Astrocyte of the cerebellum (primary cell): ENCODE results near the gene NOC2L.

Experiments used
- DNase-seq: peaks from one replicate; pipeline ENCODE4 v3.0.0-alpha.2; 2011; ENCODE audit warnings: low read depth
- H3K4me3 ChIP-seq: 2 replicates; pipeline ENCODE4 v1.5.1; 2011; ENCODE audit warnings: mild to moderate bottlenecking, low read depth, low read length, moderate library complexity
- in situ Hi-C: cut with HindIII; loops from 2 replicates; pipeline ENCODE4 v1.10.0; 2017; ENCODE audit warnings: low sequenced_read_pairs
- TF ChIP-seq, protein P1 (sequence below): IDR thresholded peaks from 2 replicates; pipeline ENCODE4 v1.5.1; 2012; ENCODE audit warnings: low read length, low read depth, moderate library complexity, mild to moderate bottlenecking; ENCODE audit errors: missing control alignments

The NOC2L gene

DNA sequence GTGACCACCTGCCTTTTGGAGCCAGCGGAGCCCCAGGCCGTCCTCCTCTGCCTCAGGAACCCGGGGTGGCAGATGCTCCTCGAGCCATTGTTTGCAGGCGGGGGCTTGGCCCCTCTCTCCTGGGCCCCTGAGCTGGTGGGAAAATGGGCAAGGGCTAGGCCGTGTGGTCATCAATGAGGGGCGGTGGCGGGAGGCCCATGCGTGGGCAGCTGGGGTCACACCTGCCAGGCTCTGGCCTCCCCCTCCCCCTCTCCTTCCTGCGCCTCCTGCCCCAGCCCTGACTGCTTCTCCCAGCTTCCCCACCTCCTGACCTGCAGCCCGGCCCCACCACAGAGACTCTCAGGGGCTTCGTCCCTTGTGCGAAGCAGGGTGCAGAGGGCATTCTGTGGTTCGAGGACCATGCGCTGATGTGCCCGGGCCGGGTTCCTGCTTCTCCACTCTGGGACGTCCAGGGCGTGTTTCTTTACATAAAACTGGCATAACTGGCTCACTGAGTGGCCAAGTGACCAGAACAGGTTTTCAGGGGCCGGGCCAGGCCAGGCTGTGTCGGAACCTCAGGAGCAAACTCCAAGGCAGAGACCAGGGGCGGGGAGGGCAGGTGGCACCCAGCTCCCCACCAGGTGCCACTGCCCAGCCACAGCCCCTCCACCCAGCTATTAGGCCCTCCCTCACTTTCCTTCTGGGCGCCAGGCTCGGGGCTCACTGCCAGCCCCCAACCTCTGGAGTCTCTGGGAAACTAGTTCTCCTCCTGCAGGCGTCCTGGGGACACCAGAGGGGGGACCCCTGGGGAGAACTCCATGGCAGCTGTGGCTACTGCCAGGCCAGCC is 26.1 kb downstream of the NOC2L start:
- in situ Hi-C loops: no loop called here
- H3K4me3 ChIP-seq: no peak overlapping the region
- DNase-seq: no peak
- TF ChIP-seq, protein P1, sequence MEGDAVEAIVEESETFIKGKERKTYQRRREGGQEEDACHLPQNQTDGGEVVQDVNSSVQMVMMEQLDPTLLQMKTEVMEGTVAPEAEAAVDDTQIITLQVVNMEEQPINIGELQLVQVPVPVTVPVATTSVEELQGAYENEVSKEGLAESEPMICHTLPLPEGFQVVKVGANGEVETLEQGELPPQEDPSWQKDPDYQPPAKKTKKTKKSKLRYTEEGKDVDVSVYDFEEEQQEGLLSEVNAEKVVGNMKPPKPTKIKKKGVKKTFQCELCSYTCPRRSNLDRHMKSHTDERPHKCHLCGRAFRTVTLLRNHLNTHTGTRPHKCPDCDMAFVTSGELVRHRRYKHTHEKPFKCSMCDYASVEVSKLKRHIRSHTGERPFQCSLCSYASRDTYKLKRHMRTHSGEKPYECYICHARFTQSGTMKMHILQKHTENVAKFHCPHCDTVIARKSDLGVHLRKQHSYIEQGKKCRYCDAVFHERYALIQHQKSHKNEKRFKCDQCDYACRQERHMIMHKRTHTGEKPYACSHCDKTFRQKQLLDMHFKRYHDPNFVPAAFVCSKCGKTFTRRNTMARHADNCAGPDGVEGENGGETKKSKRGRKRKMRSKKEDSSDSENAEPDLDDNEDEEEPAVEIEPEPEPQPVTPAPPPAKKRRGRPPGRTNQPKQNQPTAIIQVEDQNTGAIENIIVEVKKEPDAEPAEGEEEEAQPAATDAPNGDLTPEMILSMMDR: no peak

DNA sequence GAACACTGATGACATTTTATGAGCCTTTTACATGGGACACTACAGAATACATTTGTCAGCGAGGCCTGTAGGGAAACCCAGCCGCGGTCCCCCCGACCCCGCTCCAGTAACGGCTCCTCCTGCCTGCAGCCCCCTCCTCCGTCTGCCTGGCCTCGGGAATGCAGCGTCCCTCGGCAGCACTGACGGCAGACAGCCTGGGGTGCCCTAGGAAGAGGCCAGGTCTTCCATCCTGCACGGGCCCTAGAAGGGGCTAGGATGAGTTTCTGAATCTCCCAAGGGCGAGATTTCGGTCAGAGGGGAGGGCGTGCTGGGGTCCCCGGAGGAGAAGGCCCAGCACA is 26.9 kb downstream of the NOC2L start:
- in situ Hi-C loops: no loop called here
- H3K4me3 ChIP-seq: no peak overlapping the region
- TF ChIP-seq, protein P1: no peak
- DNase-seq: no peak

DNA sequence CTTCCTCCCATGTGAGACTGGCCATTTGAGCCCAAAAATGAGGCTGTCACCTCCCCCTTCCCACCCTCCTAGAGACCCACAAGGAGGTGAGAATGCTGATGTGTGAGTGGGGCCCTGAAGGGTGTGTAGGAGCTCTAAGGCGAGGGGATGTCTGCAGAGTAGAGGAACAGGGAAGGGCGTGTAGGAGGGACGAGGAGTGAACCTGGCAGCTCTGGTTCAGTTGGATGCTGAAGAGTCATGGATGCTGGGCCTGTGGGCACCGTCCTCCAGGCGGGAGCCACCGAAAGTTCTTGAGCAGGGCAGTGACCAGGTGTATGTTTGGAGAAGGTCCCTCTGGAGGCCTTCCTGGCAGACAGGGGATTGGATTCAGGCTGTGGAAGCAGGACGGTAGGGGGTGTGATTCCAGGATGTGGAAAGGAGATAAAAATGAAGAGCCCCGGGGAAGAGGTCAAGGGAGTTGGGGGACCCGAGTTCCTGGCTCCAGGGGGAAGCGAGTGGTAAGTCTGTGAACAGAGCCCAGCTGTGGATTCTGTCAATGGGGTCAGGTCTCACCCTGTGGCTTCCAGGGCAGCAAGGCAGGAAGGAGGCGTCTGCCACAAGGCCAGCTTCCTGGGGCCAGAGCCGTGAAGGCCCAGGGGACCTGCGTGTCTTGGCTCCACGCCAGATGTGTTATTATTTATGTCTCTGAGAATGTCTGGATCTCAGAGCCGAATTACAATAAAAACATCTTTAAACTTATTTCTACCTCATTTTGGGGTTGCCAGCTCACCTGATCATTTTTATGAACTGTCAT is 27.5 kb downstream of the NOC2L start:
- DNase-seq: no peak
- in situ Hi-C loops: no loop called here
- no peak overlapping the region for H3K4me3 ChIP-seq
- TF ChIP-seq, protein P1: no peak

GRCh38 chr1:930633-931138 is 28.4 kb downstream of the NOC2L start:
- no peak overlapping the region for H3K4me3 ChIP-seq
- TF ChIP-seq, protein P1: no peak
- DNase-seq: no peak
- in situ Hi-C loops: no loop called here

DNA sequence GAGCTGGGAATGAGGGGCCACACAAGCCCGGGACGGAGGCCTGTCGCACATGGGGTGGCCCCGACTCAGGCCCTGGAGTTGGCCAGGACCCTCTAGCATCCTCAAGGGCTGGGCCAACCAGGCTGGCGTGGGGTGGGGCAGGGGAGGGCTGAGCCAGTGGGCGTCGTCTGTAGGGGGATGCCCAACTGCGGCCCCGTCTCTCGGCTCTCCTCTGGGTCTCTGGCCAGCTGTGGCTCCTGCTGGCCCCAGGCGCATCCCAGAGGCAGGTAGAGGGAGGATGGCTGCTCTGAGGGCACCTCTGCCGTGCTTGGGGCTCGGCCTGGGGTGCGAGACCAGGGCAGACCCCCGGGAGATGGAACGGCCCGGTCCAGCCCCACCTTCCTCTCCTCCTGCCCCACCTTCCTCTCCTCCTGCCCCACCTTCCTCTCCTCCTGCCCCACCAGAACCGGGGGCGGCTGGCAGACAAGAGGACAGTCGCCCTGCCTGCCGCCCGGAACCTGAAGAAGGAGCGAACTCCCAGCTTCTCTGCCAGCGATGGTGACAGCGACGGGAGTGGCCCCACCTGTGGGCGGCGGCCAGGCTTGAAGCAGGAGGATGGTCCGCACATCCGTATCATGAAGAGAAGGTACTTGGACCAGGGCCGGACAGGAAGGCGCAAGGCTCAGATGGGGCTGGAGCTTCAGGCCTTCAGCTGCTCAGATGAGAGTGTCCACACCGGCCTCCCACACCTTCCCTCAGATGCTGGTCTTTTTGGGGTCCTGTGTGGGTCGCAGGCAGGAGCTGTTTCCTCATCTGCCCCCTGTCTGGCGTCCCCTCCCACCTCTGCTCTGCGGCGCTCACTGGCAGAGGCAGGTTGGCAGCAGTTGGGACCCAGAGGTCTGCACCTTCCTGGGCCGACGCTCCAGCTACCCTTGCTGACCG is 29.1 kb downstream of the NOC2L start:
- no peak overlapping the region for H3K4me3 ChIP-seq
- TF ChIP-seq, protein P1: no peak
- in situ Hi-C loops: no loop called here
- DNase-seq: no peak
